HepG2 (cell line): ENCODE data around the gene SRXN1. TPM values are rescaled to one million over a fixed set of nuclear protein-coding genes. Genes with fewer than 3 reads are reported as not detected.

ENCODE experiments used
- ATAC-seq: fragments of 200-7000 bp; cut with Tn5 transposase; 3 replicates; pipeline ENCODE4 v1.9.1; 2020; ENCODE audit warnings: mild to moderate bottlenecking, moderate library complexity
- BruUV-seq: library from RNA; stranded (reverse); fragments of 400-500 nt; replicated peaks from 2 replicates; lab custom pipeline; 2021; lab: Mats Ljungman, UMichigan
- CTCF ChIA-PET: fragments of 300-600 bp; formaldehyde crosslinking; extraction: SDS; loops from one replicate; lab custom pipeline; 2021; ENCODE audit warnings: low total read pairs, inconsistent platforms, low intra/inter-chr PET ratio; lab: Yijun Ruan, JAX
- POLR2A ChIA-PET: fragments of 350-600 bp; sonication (Branson Sonifier 250); formaldehyde crosslinking; loops from one replicate; lab custom pipeline; 2020; ENCODE audit warnings: antibody characterized with exemption, inconsistent platforms; lab: Yijun Ruan, JAX
- DNase-seq: peaks from one replicate; pipeline ENCODE4 v3.0.0-alpha.2; 2015; ENCODE audit warnings: low spot score
- FAIRE-seq: peaks from 3 replicates; lab custom pipeline; 2011; peaks lifted over from hg19 to GRCh38; lab: Jason Lieb, UNC
- H2AFZ ChIP-seq: one replicate; pipeline ENCODE4 v1.6.1; 2011; ENCODE audit warnings: low read length, inconsistent platforms
- H3K27ac ChIP-seq: fragments of 300-600 bp; 3 replicates; pipeline ENCODE4 v1.8.0; 2011; ENCODE audit warnings: mixed run types, mild to moderate bottlenecking, mixed read lengths, low read length, inconsistent platforms; ENCODE audit not compliant: insufficient read depth; ENCODE audit errors: extremely low read length
- H3K27me3 ChIP-seq, 2 experiments: fragments of 200-600 bp in 1 of 2; 2 replicates in 1 of 2; 3 replicates in 1 of 2; pipeline versions ENCODE4 v1.6.0 to v1.8.0; 2011; ENCODE audit warnings: low read length in 2 of 2, mild to moderate bottlenecking in 2 of 2, moderate library complexity in 2 of 2, inconsistent platforms in 1 of 2; ENCODE audit not compliant: insufficient read depth in 2 of 2, control insufficient read depth in 1 of 2
- H3K36me3 ChIP-seq, 2 experiments: fragments of 200-600 bp in 1 of 2; replicated peaks in 1 of 2; 2 replicates in 1 of 2; 3 replicates in 1 of 2; pipeline versions ENCODE4 v1.5.1 to v1.8.0; 2011; ENCODE audit warnings: low read length in 2 of 2, inconsistent platforms in 1 of 2; ENCODE audit not compliant: insufficient read depth in 2 of 2, control insufficient read depth in 1 of 2
- H3K4me1 ChIP-seq: 2 replicates; pipeline ENCODE4 v1.5.1; 2012; ENCODE audit warnings: low read length, inconsistent platforms; ENCODE audit not compliant: insufficient read depth
- H3K4me2 ChIP-seq: 2 replicates; pipeline ENCODE4 v1.6.0; 2011; ENCODE audit warnings: low read depth, low read length, inconsistent platforms
- H3K4me3 ChIP-seq, 3 experiments: fragments of 200-600 bp in 1 of 3; sonication (generic), shearing (Covaris generic) in 1 of 3; replicated peaks in 1 of 3; 2 replicates each; pipeline ENCODE4 v1.5.1; 2011 to 2016; ENCODE audit warnings: low read length in 3 of 3, inconsistent platforms in 2 of 3, low read depth in 2 of 3, mild to moderate bottlenecking in 2 of 3, control low read depth in 1 of 3, mixed read lengths in 1 of 3; ENCODE audit not compliant: insufficient read depth in 1 of 3
- H3K79me2 ChIP-seq: one replicate; pipeline ENCODE4 v1.6.1; 2011; ENCODE audit warnings: low read length, inconsistent platforms; ENCODE audit not compliant: insufficient read depth
- H3K9ac ChIP-seq: 2 replicates; pipeline ENCODE4 v1.6.0; 2011; ENCODE audit warnings: mild to moderate bottlenecking, low read depth, low read length, inconsistent platforms; ENCODE audit not compliant: insufficient read depth
- H3K9me3 ChIP-seq: 2 replicates; pipeline ENCODE4 v1.5.1; 2012; ENCODE audit warnings: mild to moderate bottlenecking, low read length
- H4K20me1 ChIP-seq: 2 replicates; pipeline ENCODE4 v1.6.0; 2011; ENCODE audit warnings: inconsistent platforms, mild to moderate bottlenecking, low read length, moderate library complexity; ENCODE audit not compliant: insufficient read depth
- CHCHD3 ChIP-seq: sonication (generic); formaldehyde crosslinking; IDR thresholded peaks from 2 replicates; pipeline ENCODE4 v1.8.0; 2022; ENCODE audit warnings: mild to moderate bottlenecking, missing genetic modification reagents, moderate library complexity
- DR1 ChIP-seq: sonication (generic); formaldehyde crosslinking; IDR thresholded peaks from 2 replicates; pipeline ENCODE4 v1.8.0; 2021; ENCODE audit warnings: mild to moderate bottlenecking, missing genetic modification reagents, inconsistent platforms
- KDM1A ChIP-seq: IDR thresholded peaks from 2 replicates; pipeline ENCODE4 v1.6.1; 2016; ENCODE audit warnings: missing compliant biosample characterization
- MAFG ChIP-seq: sonication (generic); formaldehyde crosslinking; IDR thresholded peaks from 2 replicates; pipeline ENCODE4 v1.5.1; 2020; ENCODE audit warnings: mild to moderate bottlenecking, missing genetic modification reagents
- NPAS2 ChIP-seq: sonication (generic); formaldehyde crosslinking; IDR thresholded peaks from 2 replicates; pipeline ENCODE4 v1.8.0; 2022; ENCODE audit warnings: mild to moderate bottlenecking, missing genetic modification reagents, borderline replicate concordance
- PHF8 ChIP-seq: sonication (generic); formaldehyde crosslinking; IDR thresholded peaks from 2 replicates; pipeline ENCODE4 v1.5.0; 2020; ENCODE audit warnings: missing genetic modification reagents
- SKIL ChIP-seq: sonication (generic); formaldehyde crosslinking; IDR thresholded peaks from 2 replicates; pipeline ENCODE4 v1.8.0; 2022; ENCODE audit warnings: missing genetic modification reagents, mild to moderate bottlenecking, moderate library complexity, borderline replicate concordance
- USF2 ChIP-seq, 2 experiments: sonication (generic) in 1 of 2; formaldehyde crosslinking in 1 of 2; IDR thresholded peaks; 2 replicates each; pipeline versions ENCODE4 v1.5.1 to v1.6.1; 2011 to 2020; ENCODE audit warnings: borderline replicate concordance in 1 of 2, low read depth in 1 of 2, low read length in 1 of 2, mild to moderate bottlenecking in 1 of 2, missing genetic modification reagents in 1 of 2, moderate library complexity in 1 of 2
- ZBTB7B ChIP-seq: sonication (generic); formaldehyde crosslinking; IDR thresholded peaks from 2 replicates; pipeline ENCODE4 v1.4.0; 2020; ENCODE audit warnings: missing genetic modification reagents
- ZNF331 ChIP-seq: sonication (generic); formaldehyde crosslinking; IDR thresholded peaks from 2 replicates; pipeline ENCODE4 v1.4.0; 2020; ENCODE audit warnings: missing genetic modification reagents
- ZNF446 ChIP-seq: sonication (generic); formaldehyde crosslinking; IDR thresholded peaks from 2 replicates; pipeline ENCODE4 v1.5.0; 2020; ENCODE audit warnings: mild to moderate bottlenecking, missing genetic modification reagents
- ZNF598 ChIP-seq: sonication (generic); formaldehyde crosslinking; IDR thresholded peaks from 2 replicates; pipeline ENCODE4 v1.5.1; 2020; ENCODE audit warnings: mild to moderate bottlenecking, missing genetic modification reagents, borderline replicate concordance
- WGBS: methylation state at CpG from one replicate; pipeline ENCODE4 v1.1.6; 2017; ENCODE audit warnings: low lambda C conversion rate; 5-methylcytosine and 5-hydroxymethylcytosine counted together
- in situ Hi-C: cut with HindIII; loops from 2 replicates; pipeline ENCODE4 v1.10.0; 2017; ENCODE audit warnings: low pct_unique_long_range_greater_than_20kb; ENCODE audit not compliant: extremely low pct_ligation_motif_present
- intact Hi-C: fragments of 100-400 bp; cut with micrococcal nuclease; formaldehyde crosslinking; loops from one replicate; pipeline ENCODE4 v1.10.0; 2022; ENCODE audit not compliant: unreplicated experiment
- polyA plus RNA-seq, 8 experiments: library from polyadenylated mRNA; depleted of rRNA in 3 of 8; stranded (reverse) in 7 of 8; unstranded in 1 of 8; fragments of >200 nt; fragmentation: Illumina TruSeq in 4 of 8; extraction: Trizol in 4 of 8; gene quantifications; 2 replicates each; pipeline versions ENCODE4 v1.2.1 to v1.2.3, GENCODE V29; 2011 to 2016; ENCODE audit warnings: low read depth in 4 of 8, missing spikeins in 1 of 8, mixed read lengths in 1 of 8; ENCODE audit not compliant: insufficient read depth in 1 of 8
- total RNA-seq, 5 experiments: library from RNA; depleted of rRNA; stranded (reverse); fragments of >200 nt; fragmentation: Illumina TruSeq; extraction: Trizol; gene quantifications; 2 replicates each; pipeline ENCODE4 v1.2.3, GENCODE V29; 2016; ENCODE audit warnings: low read depth in 1 of 5
- TF ChIP-seq, protein P1 (sequence below): sonication (generic); formaldehyde crosslinking; IDR thresholded peaks from 2 replicates; pipeline ENCODE4 v1.9.0; 2022; ENCODE audit warnings: low read depth, missing genetic modification reagents
- TF ChIP-seq, protein P2 (sequence below): sonication (generic); formaldehyde crosslinking; IDR thresholded peaks from 2 replicates; pipeline ENCODE4 v1.8.1; 2023; ENCODE audit warnings: mild to moderate bottlenecking, missing genetic modification reagents, borderline replicate concordance
- TF ChIP-seq, protein P3 (sequence below): sonication (generic); formaldehyde crosslinking; IDR thresholded peaks from 2 replicates; pipeline ENCODE4 v1.8.1; 2023; ENCODE audit warnings: mild to moderate bottlenecking, missing genetic modification reagents

The SRXN1 gene
- total and polyA plus RNA-seq, 2 of the 13 experiments (the other 11 are each of a cell fraction or from before 2014, with no cell fraction given), result 29.9 to 87.7 TPM

DNA sequence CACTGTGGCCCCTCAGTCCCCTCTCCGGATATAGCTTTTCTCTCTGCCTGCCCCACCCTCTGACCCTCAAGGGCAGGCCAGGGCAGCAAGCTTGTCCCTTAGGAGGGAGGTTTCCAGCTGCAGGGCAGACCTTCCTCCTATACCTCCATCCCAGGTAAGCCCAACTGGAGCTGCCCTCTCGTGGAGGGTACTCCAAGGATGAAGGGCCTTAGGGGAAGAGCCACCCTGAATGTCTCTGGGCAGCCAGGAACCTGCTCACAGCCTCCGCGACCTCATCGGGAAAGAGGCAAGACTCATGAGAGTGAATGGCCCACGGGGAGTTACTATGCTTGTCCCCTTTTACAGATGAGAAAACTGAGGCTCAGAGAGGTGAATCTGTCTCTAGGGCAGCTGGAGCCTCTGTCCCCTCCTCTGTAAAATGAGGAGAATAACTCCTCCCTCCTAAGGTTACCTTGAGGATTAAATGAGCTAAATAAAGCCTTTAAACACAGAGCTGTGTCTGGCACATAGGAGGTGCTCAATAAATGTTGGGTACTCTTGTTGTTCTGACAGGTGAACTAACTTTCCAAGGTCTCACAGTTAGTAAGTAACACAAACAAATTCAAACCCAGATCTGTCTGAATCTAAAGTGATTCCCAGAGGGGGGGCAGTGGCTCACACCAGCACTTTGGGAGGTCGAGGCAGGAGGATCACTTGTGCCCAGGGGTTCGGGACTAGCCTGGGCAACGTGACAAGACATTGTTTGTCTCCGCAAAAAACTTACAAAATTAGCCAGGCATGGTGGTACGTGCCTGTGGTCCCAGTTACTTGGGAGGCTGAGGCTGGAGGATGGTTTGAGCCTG lies 12.1 kb downstream of the SRXN1 start:
- DNase-seq (no peak), FAIRE-seq (no peak), ATAC-seq (no peak)
- Histone ChIP-seq H3K27me3 (peaks cover 0 to 14% of the 10 kb centered on the region in 2 experiments; a peak in 3 of 5 replicates), H4K20me1 (peaks cover 4% of the 10 kb centered on the region; the same call in 1 of the 2 replicates), H3K4me2 (peak overlapping the region; percentile 20; the same call in 1 of the 2 replicates), H3K9me3 (no peaks in the 10 kb centered on the region), H3K27ac (no peak overlapping the region), H3K9ac (no peak overlapping the region), H3K79me2 (no peaks in the 10 kb centered on the region), H3K36me3 (no peaks in the 10 kb centered on the region), H3K4me1 (peaks cover 37% of the 10 kb centered on the region), H3K4me3 (no peak overlapping the region; a peak in 1 of 6 replicates), H2AFZ (no peak overlapping the region)
- ChIA-PET POLR2A (no interaction called here), CTCF (interaction anchor here (1.3 kb wide), 1 partner anchor 26 kb away, joined by 4 read pairs; no protein-coding TSS in a partner anchor)
- 11% methylated on average over 11 of the region's 11 CpGs for WGBS
- BruUV-seq, result no TSS peak
- intact Hi-C loops, result no loop called here
- in situ Hi-C loops, result loop anchor here (10.0 kb wide), 1 partner anchor 286 kb away; no protein-coding TSS in a partner anchor
- TF ChIP-seq, protein P1, sequence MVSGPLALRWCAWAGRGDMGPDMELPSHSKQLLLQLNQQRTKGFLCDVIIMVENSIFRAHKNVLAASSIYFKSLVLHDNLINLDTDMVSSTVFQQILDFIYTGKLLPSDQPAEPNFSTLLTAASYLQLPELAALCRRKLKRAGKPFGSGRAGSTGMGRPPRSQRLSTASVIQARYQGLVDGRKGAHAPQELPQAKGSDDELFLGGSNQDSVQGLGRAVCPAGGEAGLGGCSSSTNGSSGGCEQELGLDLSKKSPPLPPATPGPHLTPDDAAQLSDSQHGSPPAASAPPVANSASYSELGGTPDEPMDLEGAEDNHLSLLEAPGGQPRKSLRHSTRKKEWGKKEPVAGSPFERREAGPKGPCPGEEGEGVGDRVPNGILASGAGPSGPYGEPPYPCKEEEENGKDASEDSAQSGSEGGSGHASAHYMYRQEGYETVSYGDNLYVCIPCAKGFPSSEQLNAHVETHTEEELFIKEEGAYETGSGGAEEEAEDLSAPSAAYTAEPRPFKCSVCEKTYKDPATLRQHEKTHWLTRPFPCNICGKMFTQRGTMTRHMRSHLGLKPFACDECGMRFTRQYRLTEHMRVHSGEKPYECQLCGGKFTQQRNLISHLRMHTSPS (CRISPR knock-in tag), result no peak
- TF ChIP-seq DR1 (no peak), NPAS2 (CRISPR knock-in tag) (no peak), PHF8 (peak; percentile 25; the same call in 1 of the 2 replicates), ZNF331 (CRISPR knock-in tag) (no peak), USF2 (IDR thresholded peaks at IDR 0.05; ENCODE audit: low read depth, low read length) (no peak), USF2 (CRISPR knock-in tag; IDR thresholded peaks at IDR 0.05; ENCODE audit: borderline replicate concordance) (no peak), MAFG (CRISPR knock-in tag) (no peak), KDM1A (peak; percentile 57; the same call in 1 of the 2 replicates), CHCHD3 (CRISPR knock-in tag) (no peak; the same call in 1 of the 2 replicates), ZNF446 (no peak), ZBTB7B (CRISPR knock-in tag) (no peak), SKIL (CRISPR knock-in tag) (0 out of 2 replicates have a peak, but pooled peaks have one; percentile 28), ZNF598 (no peak)
- TF ChIP-seq, protein P2, sequence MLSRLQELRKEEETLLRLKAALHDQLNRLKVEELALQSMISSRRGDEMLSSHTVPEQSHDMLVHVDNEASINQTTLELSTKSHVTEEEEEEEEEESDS, result no peak
- TF ChIP-seq, protein P3, sequence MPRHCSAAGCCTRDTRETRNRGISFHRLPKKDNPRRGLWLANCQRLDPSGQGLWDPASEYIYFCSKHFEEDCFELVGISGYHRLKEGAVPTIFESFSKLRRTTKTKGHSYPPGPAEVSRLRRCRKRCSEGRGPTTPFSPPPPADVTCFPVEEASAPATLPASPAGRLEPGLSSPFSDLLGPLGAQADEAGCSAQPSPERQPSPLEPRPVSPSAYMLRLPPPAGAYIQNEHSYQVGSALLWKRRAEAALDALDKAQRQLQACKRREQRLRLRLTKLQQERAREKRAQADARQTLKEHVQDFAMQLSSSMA (CRISPR knock-in tag), result no peak
